ENCODE results near the gene ARL16. TPM values are rescaled to one million over a fixed set of nuclear protein-coding genes. Genes with fewer than 3 reads are reported as not detected.

The ARL16 gene
- total RNA-seq, 1 experiment from 2014 or later, result 40.1 TPM

DNA sequence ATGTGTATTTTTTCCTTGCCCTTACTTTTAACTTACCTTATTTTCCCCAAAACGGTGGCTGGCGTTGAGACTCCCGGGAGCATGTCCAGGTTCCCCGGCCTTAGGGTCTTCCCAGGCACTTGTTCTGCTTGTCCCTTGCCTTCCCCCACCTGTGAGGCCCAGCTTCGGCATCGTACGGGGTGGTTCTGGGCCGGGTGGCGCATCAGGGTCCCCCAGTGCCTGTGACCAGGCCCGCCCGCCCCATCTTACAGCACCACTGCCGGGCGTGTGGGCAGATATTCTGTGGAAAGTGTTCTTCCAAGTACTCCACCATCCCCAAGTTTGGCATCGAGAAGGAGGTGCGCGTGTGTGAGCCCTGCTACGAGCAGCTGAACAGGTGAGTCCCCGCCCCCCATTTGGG is 7.6 kb upstream of the ARL16 start:
- no TSS peak for BruUV-seq (replicated peaks)
- CTCF ChIA-PET, result no interaction called here
- no peak for DNase-seq
- H3K4me1 Mint-ChIP-seq (ENCODE audit: low read depth, unreplicated experiment), result no peaks in the 10 kb centered on the region
- intact Hi-C loops (cut with micrococcal nuclease; ENCODE audit: unreplicated experiment), result no loop called here
- TF ChIP-seq, protein P1, sequence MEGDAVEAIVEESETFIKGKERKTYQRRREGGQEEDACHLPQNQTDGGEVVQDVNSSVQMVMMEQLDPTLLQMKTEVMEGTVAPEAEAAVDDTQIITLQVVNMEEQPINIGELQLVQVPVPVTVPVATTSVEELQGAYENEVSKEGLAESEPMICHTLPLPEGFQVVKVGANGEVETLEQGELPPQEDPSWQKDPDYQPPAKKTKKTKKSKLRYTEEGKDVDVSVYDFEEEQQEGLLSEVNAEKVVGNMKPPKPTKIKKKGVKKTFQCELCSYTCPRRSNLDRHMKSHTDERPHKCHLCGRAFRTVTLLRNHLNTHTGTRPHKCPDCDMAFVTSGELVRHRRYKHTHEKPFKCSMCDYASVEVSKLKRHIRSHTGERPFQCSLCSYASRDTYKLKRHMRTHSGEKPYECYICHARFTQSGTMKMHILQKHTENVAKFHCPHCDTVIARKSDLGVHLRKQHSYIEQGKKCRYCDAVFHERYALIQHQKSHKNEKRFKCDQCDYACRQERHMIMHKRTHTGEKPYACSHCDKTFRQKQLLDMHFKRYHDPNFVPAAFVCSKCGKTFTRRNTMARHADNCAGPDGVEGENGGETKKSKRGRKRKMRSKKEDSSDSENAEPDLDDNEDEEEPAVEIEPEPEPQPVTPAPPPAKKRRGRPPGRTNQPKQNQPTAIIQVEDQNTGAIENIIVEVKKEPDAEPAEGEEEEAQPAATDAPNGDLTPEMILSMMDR (IDR thresholded peaks at IDR 0.05; ENCODE audit: unreplicated experiment), result no peak
- no peak overlapping the region for H3K27ac Mint-ChIP-seq (ENCODE audit: unreplicated experiment)
- no peaks in the 10 kb centered on the region for H3K27me3 Mint-ChIP-seq (ENCODE audit: unreplicated experiment)
- peaks cover 82% of the 10 kb centered on the region for H3K36me3 Mint-ChIP-seq (ENCODE audit: insufficient read depth, unreplicated experiment)
- no peak overlapping the region for H3K4me3 Mint-ChIP-seq (ENCODE audit: low read depth, unreplicated experiment)
- no peaks in the 10 kb centered on the region for H3K9me3 Mint-ChIP-seq (ENCODE audit: low read depth, unreplicated experiment)

DNA sequence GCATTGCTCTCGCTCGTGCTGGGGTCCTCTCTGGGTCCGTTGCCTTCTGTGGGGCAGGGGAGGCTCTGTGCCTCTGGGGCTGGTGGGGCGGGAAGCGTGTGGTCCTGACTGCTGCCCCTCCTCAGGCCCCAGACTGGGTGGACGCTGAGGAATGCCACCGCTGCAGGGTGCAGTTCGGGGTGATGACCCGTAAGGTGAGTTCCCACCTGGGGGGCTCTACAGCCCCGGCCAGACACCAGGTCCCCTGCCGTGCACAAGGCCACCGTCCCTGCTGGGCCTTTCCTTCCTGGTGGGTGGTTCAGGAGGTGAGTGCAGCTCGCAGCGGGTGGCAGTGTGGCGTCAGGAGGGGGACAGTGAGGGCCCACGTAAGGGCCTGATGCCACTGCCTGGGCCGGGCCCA is 7.0 kb upstream of the ARL16 start:
- CTCF ChIA-PET, result no interaction called here
- Mint-ChIP-seq H3K9me3 (ENCODE audit: low read depth, unreplicated experiment) (no peaks in the 10 kb centered on the region), H3K36me3 (ENCODE audit: insufficient read depth, unreplicated experiment) (peaks cover 81% of the 10 kb centered on the region), H3K27me3 (ENCODE audit: unreplicated experiment) (no peaks in the 10 kb centered on the region), H3K4me3 (ENCODE audit: low read depth, unreplicated experiment) (no peak overlapping the region), H3K4me1 (ENCODE audit: low read depth, unreplicated experiment) (no peaks in the 10 kb centered on the region), H3K27ac (ENCODE audit: unreplicated experiment) (no peak overlapping the region)
- no peak for DNase-seq
- TF ChIP-seq, protein P1 (IDR thresholded peaks at IDR 0.05; ENCODE audit: unreplicated experiment), result no peak
- BruUV-seq (replicated peaks), result no TSS peak
- intact Hi-C loops (cut with micrococcal nuclease; ENCODE audit: unreplicated experiment), result no loop called here

DNA sequence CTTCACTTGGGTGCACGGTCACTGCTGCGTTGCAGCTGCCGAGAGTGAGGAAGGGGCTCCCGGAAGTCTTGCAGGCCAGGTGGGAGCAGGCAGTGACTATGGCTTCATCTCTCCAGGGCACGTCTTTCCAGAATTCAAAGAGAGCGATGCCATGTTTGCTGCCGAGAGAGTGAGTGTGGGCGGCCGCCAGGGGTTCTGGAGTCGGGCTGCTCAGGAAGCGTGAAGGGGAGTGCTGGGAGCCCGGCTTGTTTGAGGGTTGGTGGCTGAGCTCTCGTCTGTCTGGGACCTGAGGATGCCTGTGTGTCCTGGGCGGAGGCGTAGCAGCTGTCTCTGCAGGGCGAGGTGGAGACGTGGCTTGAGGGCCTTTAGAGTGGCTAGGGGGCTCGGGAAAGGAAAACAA is 6.5 kb upstream of the ARL16 start:
- CTCF ChIA-PET, result no interaction called here
- intact Hi-C loops (cut with micrococcal nuclease; ENCODE audit: unreplicated experiment), result no loop called here
- TF ChIP-seq, protein P1 (IDR thresholded peaks at IDR 0.05; ENCODE audit: unreplicated experiment), result no peak
- Mint-ChIP-seq H3K27ac (ENCODE audit: unreplicated experiment) (no peak overlapping the region), H3K27me3 (ENCODE audit: unreplicated experiment) (no peaks in the 10 kb centered on the region), H3K4me3 (ENCODE audit: low read depth, unreplicated experiment) (no peak overlapping the region), H3K9me3 (ENCODE audit: low read depth, unreplicated experiment) (no peaks in the 10 kb centered on the region), H3K36me3 (ENCODE audit: insufficient read depth, unreplicated experiment) (peaks cover 83% of the 10 kb centered on the region), H3K4me1 (ENCODE audit: low read depth, unreplicated experiment) (no peaks in the 10 kb centered on the region)
- no TSS peak for BruUV-seq (replicated peaks)
- DNase-seq, result no peak

DNA sequence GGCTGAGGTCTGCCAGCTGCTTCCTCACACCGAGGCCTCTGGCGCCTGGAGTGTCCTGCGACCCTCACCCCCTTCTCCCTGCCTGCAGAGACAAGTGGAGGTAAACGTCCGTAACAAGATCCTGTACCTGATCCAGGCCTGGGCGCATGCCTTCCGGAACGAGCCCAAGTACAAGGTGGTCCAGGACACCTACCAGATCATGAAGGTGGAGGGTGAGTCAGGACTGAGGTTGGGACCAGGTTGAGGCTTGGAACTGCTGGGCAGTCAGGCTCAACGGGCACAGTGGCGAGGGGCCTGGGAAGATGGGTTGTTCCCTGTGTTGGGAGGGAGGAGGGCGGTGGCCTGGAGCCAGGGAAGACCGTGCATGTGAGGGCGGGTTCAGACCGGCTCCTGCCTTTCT is 5.0 kb upstream of the ARL16 start:
- no peak overlapping the region for H3K27ac Mint-ChIP-seq (ENCODE audit: unreplicated experiment)
- H3K27me3 Mint-ChIP-seq (ENCODE audit: unreplicated experiment), result no peaks in the 10 kb centered on the region
- TF ChIP-seq, protein P1 (IDR thresholded peaks at IDR 0.05; ENCODE audit: unreplicated experiment), result no peak
- peaks cover 85% of the 10 kb centered on the region for H3K36me3 Mint-ChIP-seq (ENCODE audit: insufficient read depth, unreplicated experiment)
- no peaks in the 10 kb centered on the region for H3K9me3 Mint-ChIP-seq (ENCODE audit: low read depth, unreplicated experiment)
- H3K4me1 Mint-ChIP-seq (ENCODE audit: low read depth, unreplicated experiment), result no peaks in the 10 kb centered on the region
- intact Hi-C loops (cut with micrococcal nuclease; ENCODE audit: unreplicated experiment), result no loop called here
- H3K4me3 Mint-ChIP-seq (ENCODE audit: low read depth, unreplicated experiment), result no peak overlapping the region
- no peak for DNase-seq
- CTCF ChIA-PET, result no interaction called here
- BruUV-seq (replicated peaks), result no TSS peak
